Measurements from ENCODE around the gene TRIM6.

DNA sequence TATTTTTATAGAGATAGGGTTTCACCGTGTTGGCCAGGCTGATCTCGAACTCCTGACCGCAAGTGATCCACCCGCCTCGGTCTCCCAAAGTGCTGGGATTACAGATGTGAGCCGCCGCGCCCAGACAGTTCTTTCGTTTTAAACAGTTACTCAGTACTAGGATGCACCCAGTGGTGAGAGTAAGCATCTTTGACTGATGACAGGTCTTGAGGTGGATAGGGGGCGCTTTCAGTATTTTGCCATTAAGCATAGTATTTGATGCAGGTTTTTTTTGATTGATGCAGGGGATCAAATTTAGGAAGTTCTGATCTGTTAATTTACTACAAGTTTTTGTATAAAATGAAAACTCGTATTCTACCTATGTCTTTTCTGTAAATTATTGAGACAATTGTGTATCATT, 15.2 kb downstream of the TRIM6 start:
- TF ChIP-seq TRIM28 (IDR thresholded peaks at IDR 0.05) = no peak
- no peak for TF ChIP-seq E2F4 (CRISPR knock-in tag; IDR thresholded peaks at IDR 0.05; ENCODE audit: low read depth)
- TF ChIP-seq, protein P1, sequence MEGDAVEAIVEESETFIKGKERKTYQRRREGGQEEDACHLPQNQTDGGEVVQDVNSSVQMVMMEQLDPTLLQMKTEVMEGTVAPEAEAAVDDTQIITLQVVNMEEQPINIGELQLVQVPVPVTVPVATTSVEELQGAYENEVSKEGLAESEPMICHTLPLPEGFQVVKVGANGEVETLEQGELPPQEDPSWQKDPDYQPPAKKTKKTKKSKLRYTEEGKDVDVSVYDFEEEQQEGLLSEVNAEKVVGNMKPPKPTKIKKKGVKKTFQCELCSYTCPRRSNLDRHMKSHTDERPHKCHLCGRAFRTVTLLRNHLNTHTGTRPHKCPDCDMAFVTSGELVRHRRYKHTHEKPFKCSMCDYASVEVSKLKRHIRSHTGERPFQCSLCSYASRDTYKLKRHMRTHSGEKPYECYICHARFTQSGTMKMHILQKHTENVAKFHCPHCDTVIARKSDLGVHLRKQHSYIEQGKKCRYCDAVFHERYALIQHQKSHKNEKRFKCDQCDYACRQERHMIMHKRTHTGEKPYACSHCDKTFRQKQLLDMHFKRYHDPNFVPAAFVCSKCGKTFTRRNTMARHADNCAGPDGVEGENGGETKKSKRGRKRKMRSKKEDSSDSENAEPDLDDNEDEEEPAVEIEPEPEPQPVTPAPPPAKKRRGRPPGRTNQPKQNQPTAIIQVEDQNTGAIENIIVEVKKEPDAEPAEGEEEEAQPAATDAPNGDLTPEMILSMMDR (IDR thresholded peaks at IDR 0.05 in 2 of 3, conservative IDR thresholded peaks at IDR 0.05 in 1 of 3; ENCODE audit: insufficient read depth in 2 of 3, low read depth in 1 of 3, low read length in 3 of 3) = peak; percentile 23 to 91 (median 65); a peak in 4 of 6 replicates
- TF ChIP-seq FOXK1 (CRISPR knock-in tag; IDR thresholded peaks at IDR 0.05; ENCODE audit: borderline replicate concordance) = no peak
- TF ChIP-seq GMEB1 (CRISPR knock-in tag; IDR thresholded peaks at IDR 0.05) = no peak
- no peak for TF ChIP-seq ESRRB (CRISPR knock-in tag; IDR thresholded peaks at IDR 0.05; ENCODE audit: borderline replicate concordance)
- TF ChIP-seq, protein P2, sequence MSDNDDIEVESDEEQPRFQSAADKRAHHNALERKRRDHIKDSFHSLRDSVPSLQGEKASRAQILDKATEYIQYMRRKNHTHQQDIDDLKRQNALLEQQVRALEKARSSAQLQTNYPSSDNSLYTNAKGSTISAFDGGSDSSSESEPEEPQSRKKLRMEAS (CRISPR knock-in tag; IDR thresholded peaks at IDR 0.05) = no peak
- no peak for TF ChIP-seq YY1 (IDR thresholded peaks at IDR 0.05; ENCODE audit: borderline replicate concordance in 1 of 3, control insufficient read depth in 1 of 3, extremely low read depth in 1 of 3, insufficient read depth in 3 of 3, insufficient read length in 1 of 3, insufficient replicate concordance in 2 of 3, low read depth in 1 of 3, low read length in 2 of 3)
